CD14-positive monocyte (primary cell): ENCODE data around the gene LRBA. TPM values are rescaled to one million over a fixed set of nuclear protein-coding genes. Genes with fewer than 3 reads are reported as not detected.

Source experiments
- DNase-seq, 3 donors: peaks; one replicate each; pipeline ENCODE4 v3.0.0-alpha.2; 2011 to 2022
- H2AFZ ChIP-seq: 2 replicates; pipeline ENCODE4 v1.6.0; 2012; ENCODE audit warnings: mild to moderate bottlenecking, low read depth, low read length, inconsistent platforms; ENCODE audit not compliant: insufficient read depth, poor library complexity, severe bottlenecking
- H3K27ac ChIP-seq, 2 donors: 1 replicate in 1 of 2; 2 replicates in 1 of 2; pipeline ENCODE4 v1.5.1; 2012 to 2013; ENCODE audit warnings: low read length in 2 of 2, control low read depth in 1 of 2, inconsistent platforms in 1 of 2, low read depth in 1 of 2, mild to moderate bottlenecking in 1 of 2
- H3K27me3 ChIP-seq, 2 donors: one replicate each; pipeline versions ENCODE4 v1.6.0 to v1.6.1; 2011 to 2013; ENCODE audit warnings: low read length in 2 of 2; ENCODE audit not compliant: control insufficient read depth in 2 of 2, insufficient read depth in 2 of 2
- H3K36me3 ChIP-seq, 2 donors: replicated peaks in 1 of 2; 1 replicate in 1 of 2; 2 replicates in 1 of 2; pipeline versions ENCODE4 v1.5.1 to v1.6.1; 2012 to 2013; ENCODE audit warnings: low read length in 2 of 2, control low read depth in 1 of 2, inconsistent platforms in 1 of 2, mild to moderate bottlenecking in 1 of 2; ENCODE audit not compliant: insufficient read depth in 2 of 2, control insufficient read depth in 1 of 2
- H3K4me1 ChIP-seq, 2 donors: 1 replicate in 1 of 2; 2 replicates in 1 of 2; pipeline versions ENCODE4 v1.5.1 to v1.6.1; 2012 to 2013; ENCODE audit warnings: low read length in 2 of 2, control low read depth in 1 of 2, inconsistent platforms in 1 of 2, mild to moderate bottlenecking in 1 of 2, moderate library complexity in 1 of 2; ENCODE audit not compliant: insufficient read depth in 2 of 2, control insufficient read depth in 1 of 2
- H3K4me2 ChIP-seq: replicated peaks from 2 replicates; pipeline ENCODE3; 2012; ENCODE audit warnings: low read length, moderate library complexity, mild to moderate bottlenecking; ENCODE audit not compliant: poor library complexity, severe bottlenecking; ENCODE audit errors: extremely low read depth
- H3K4me3 ChIP-seq, 3 experiments: fragments of 200-600 bp in 1 of 3; sonication (generic) in 1 of 3; replicated peaks in 1 of 3; 1 replicate in 2 of 3; 2 replicates in 1 of 3; pipeline ENCODE4 v1.5.1; 2011 to 2013; ENCODE audit warnings: low read length in 3 of 3, mild to moderate bottlenecking in 3 of 3, control low read depth in 2 of 3, low read depth in 2 of 3, inconsistent platforms in 1 of 3, moderate library complexity in 1 of 3
- H3K79me2 ChIP-seq: 2 replicates; pipeline ENCODE4 v1.6.0; 2012; ENCODE audit warnings: mild to moderate bottlenecking, control low read depth, inconsistent platforms, low read length, moderate library complexity; ENCODE audit not compliant: insufficient read depth
- H3K9ac ChIP-seq: 2 replicates; pipeline ENCODE4 v1.6.0; 2017; ENCODE audit warnings: low read length, mild to moderate bottlenecking; ENCODE audit not compliant: insufficient read depth, poor library complexity, severe bottlenecking
- H3K9me3 ChIP-seq, 2 donors: replicated peaks in 1 of 2; 1 replicate in 1 of 2; 2 replicates in 1 of 2; pipeline versions ENCODE4 v1.5.1 to v1.6.1; 2012 to 2013; ENCODE audit warnings: low read length in 2 of 2, control low read depth in 1 of 2; ENCODE audit not compliant: control insufficient read depth in 1 of 2, insufficient read depth in 1 of 2
- H4K20me1 ChIP-seq: 2 replicates; pipeline ENCODE4 v1.6.0; 2012; ENCODE audit warnings: mild to moderate bottlenecking, low read length, control low read depth, moderate library complexity; ENCODE audit not compliant: insufficient read depth
- H3K27ac Mint-ChIP-seq, 7 donors: one replicate each; pipeline ENCODE4 v1.8.0; 2020; ENCODE audit warnings: mild to moderate bottlenecking in 7 of 7, mixed read lengths in 7 of 7, moderate library complexity in 6 of 7, inconsistent platforms in 2 of 7
- H3K27me3 Mint-ChIP-seq, 3 donors: one replicate each; pipeline ENCODE4 v1.8.0; 2021 to 2022; ENCODE audit warnings: low read depth in 3 of 3, mild to moderate bottlenecking in 3 of 3, mixed read lengths in 3 of 3, moderate library complexity in 3 of 3, inconsistent platforms in 1 of 3
- H3K36me3 Mint-ChIP-seq, 2 donors: one replicate each; pipeline ENCODE4 v1.8.0; 2020; ENCODE audit warnings: mixed read lengths in 2 of 2, inconsistent platforms in 1 of 2, mild to moderate bottlenecking in 1 of 2
- H3K4me1 Mint-ChIP-seq: one replicate; pipeline ENCODE4 v1.8.0; 2020; ENCODE audit warnings: mild to moderate bottlenecking, mixed read lengths
- H3K4me3 Mint-ChIP-seq, 2 donors: one replicate each; pipeline ENCODE4 v1.8.0; 2020; ENCODE audit warnings: mild to moderate bottlenecking in 2 of 2, mixed read lengths in 2 of 2, moderate library complexity in 1 of 2
- H3K9me3 Mint-ChIP-seq, 7 donors: one replicate each; pipeline ENCODE4 v1.8.0; 2020 to 2022; ENCODE audit warnings: mixed read lengths in 7 of 7, mild to moderate bottlenecking in 6 of 7, moderate library complexity in 6 of 7, inconsistent platforms in 2 of 7
- intact Hi-C, 2 donors: fragments of 100-400 bp; cut with micrococcal nuclease; formaldehyde crosslinking; loops; one replicate each; pipeline versions ENCODE4 v1.15.0 to v1.15.1; 2023
- polyA plus RNA-seq, 3 donors: library from polyadenylated mRNA; depleted of rRNA in 1 of 3; unstranded in 2 of 3; stranded (reverse) in 1 of 3; fragments of 300-500 nt in 2 of 3; fragments of >200 nt in 1 of 3; fragmentation: Illumina TruSeq in 2 of 3; gene quantifications; 1 replicate in 2 of 3; 2 replicates in 1 of 3; pipeline ENCODE4 v1.2.3, GENCODE V29; 2012 to 2021
- TF ChIP-seq, protein P1 (sequence below): fragments of 200-600 bp; IDR thresholded peaks from one replicate; pipeline ENCODE4 v1.8.0; 2022; ENCODE audit warnings: antibody characterized with exemption, mild to moderate bottlenecking

Gene LRBA
- polyA plus RNA-seq, 3 donors = 1.5 to 5.5 (median 4.4) TPM

DNA sequence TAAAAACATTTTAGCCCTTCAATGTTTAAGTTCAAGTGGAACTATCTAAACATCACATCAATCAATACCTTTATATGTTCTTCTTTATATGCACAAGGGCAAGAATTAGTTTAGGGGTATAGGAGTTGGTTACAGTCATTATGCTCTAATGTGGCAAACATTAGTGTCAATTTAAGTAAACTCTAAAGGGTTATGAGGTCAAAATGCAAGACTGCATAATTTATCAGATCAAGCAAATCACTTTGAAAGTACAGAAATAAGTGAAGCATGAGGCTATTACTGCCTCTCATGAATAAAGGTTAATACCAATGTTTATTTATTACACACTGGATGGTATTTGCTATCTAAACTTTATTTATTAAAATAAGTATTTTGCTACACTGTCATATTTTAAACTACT is 373.5 kb downstream of the LRBA start:
- no peaks in the 10 kb centered on the region for H3K4me1 Mint-ChIP-seq
- no peak overlapping the region for H3K27ac Mint-ChIP-seq
- no peaks in the 10 kb centered on the region for H3K4me1 ChIP-seq
- H3K36me3 Mint-ChIP-seq = peaks cover 0 to 1% of the 10 kb centered on the region in 2 donors
- H3K4me3 ChIP-seq = no peak overlapping the region
- H3K4me2 ChIP-seq = no peak overlapping the region
- no peaks in the 10 kb centered on the region for H3K79me2 ChIP-seq
- H3K9me3 ChIP-seq = no peaks in the 10 kb centered on the region
- no peaks in the 10 kb centered on the region for H3K36me3 ChIP-seq
- no peak overlapping the region for H3K27ac ChIP-seq
- no peaks in the 10 kb centered on the region for H3K27me3 ChIP-seq
- peaks cover 0 to 9% (median 2%) of the 10 kb centered on the region in 7 donors for H3K9me3 Mint-ChIP-seq
- no peaks in the 10 kb centered on the region for H4K20me1 ChIP-seq
- no peak overlapping the region for H3K4me3 Mint-ChIP-seq
- intact Hi-C loops = no loop called here
- TF ChIP-seq, protein P1, sequence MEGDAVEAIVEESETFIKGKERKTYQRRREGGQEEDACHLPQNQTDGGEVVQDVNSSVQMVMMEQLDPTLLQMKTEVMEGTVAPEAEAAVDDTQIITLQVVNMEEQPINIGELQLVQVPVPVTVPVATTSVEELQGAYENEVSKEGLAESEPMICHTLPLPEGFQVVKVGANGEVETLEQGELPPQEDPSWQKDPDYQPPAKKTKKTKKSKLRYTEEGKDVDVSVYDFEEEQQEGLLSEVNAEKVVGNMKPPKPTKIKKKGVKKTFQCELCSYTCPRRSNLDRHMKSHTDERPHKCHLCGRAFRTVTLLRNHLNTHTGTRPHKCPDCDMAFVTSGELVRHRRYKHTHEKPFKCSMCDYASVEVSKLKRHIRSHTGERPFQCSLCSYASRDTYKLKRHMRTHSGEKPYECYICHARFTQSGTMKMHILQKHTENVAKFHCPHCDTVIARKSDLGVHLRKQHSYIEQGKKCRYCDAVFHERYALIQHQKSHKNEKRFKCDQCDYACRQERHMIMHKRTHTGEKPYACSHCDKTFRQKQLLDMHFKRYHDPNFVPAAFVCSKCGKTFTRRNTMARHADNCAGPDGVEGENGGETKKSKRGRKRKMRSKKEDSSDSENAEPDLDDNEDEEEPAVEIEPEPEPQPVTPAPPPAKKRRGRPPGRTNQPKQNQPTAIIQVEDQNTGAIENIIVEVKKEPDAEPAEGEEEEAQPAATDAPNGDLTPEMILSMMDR = no peak
- no peak overlapping the region for H3K9ac ChIP-seq
- no peak overlapping the region for H2AFZ ChIP-seq
- no peak for DNase-seq
- H3K27me3 Mint-ChIP-seq = no peaks in the 10 kb centered on the region

DNA sequence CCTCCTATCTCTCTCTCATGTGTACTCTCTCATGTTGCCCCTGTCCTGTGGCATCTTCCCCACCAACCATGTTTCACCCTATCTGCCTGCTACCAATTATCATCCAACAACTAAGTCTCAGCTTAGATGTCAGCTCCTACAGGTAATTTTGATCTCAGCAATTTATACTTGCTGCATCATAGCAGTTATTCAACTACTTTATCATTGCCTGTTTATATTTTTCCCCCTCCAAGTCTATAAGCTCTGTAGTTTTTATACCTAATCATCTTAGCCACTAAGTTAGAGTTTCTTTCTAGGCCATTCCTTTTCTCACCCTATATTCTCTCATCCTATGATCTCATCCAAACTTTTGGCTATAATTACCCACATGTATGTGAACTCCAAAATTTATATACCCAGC is 382.4 kb downstream of the LRBA start:
- H3K27me3 Mint-ChIP-seq = peaks cover 0 to 5% (median 1%) of the 10 kb centered on the region in 3 donors
- H3K79me2 ChIP-seq = no peaks in the 10 kb centered on the region
- H3K36me3 Mint-ChIP-seq = no peaks in the 10 kb centered on the region
- no peak overlapping the region for H3K27ac Mint-ChIP-seq
- H3K4me3 ChIP-seq = no peak overlapping the region
- no peak overlapping the region for H2AFZ ChIP-seq
- no peaks in the 10 kb centered on the region for H3K4me1 Mint-ChIP-seq
- intact Hi-C loops = no loop called here
- no peak for DNase-seq
- H3K4me1 ChIP-seq = no peaks in the 10 kb centered on the region
- no peak overlapping the region for H3K4me2 ChIP-seq
- peaks cover 3 to 11% (median 6%) of the 10 kb centered on the region in 7 donors for H3K9me3 Mint-ChIP-seq
- no peaks in the 10 kb centered on the region for H4K20me1 ChIP-seq
- no peak overlapping the region for H3K9ac ChIP-seq
- H3K36me3 ChIP-seq = no peaks in the 10 kb centered on the region
- peaks cover 0 to 4% of the 10 kb centered on the region in 2 donors for H3K9me3 ChIP-seq
- TF ChIP-seq, protein P1 = no peak
- no peak overlapping the region for H3K4me3 Mint-ChIP-seq
- H3K27ac ChIP-seq = no peak overlapping the region
- no peaks in the 10 kb centered on the region for H3K27me3 ChIP-seq
